WTC11 (cell line): ENCODE measurements around the gene TMEM120A. TPM values are rescaled to one million over a fixed set of nuclear protein-coding genes. Genes with fewer than 3 reads are reported as not detected.

ENCODE experiments used
- ATAC-seq: fragments of 200-7000 bp; cut with Tn5 transposase; 2 replicates; pipeline ENCODE4 v1.10.0; 2021; ENCODE audit warnings: mild to moderate bottlenecking, moderate library complexity
- CTCF ChIA-PET: fragments of 300-600 bp; sonication (Branson Sonifier 250); formaldehyde crosslinking; loops from one replicate; lab custom pipeline; 2021; ENCODE audit warnings: antibody characterized with exemption; lab: Charles Lee
- POLR2A ChIA-PET: fragments of 350-600 bp; sonication (Branson Sonifier 250); formaldehyde crosslinking; loops from one replicate; lab custom pipeline; 2021; ENCODE audit warnings: antibody characterized with exemption; lab: Charles Lee
- DNase-seq: peaks from one replicate; pipeline ENCODE4 v3.0.0; 2021; ENCODE audit warnings: low spot score
- H3K27ac Mint-ChIP-seq: 2 replicates; pipeline ENCODE4 v1.8.0; 2021; ENCODE audit warnings: mixed read lengths
- H3K27me3 Mint-ChIP-seq: 2 replicates; pipeline ENCODE4 v1.8.0; 2021; ENCODE audit warnings: low read depth, mild to moderate bottlenecking, moderate library complexity, mixed read lengths
- H3K36me3 Mint-ChIP-seq: 2 replicates; pipeline ENCODE4 v1.8.0; 2021; ENCODE audit warnings: mixed read lengths
- H3K4me1 Mint-ChIP-seq: 2 replicates; pipeline ENCODE4 v1.8.0; 2022; ENCODE audit warnings: mixed read lengths
- H3K4me3 Mint-ChIP-seq: 2 replicates; pipeline ENCODE4 v1.8.0; 2021; ENCODE audit warnings: mild to moderate bottlenecking, moderate library complexity, mixed read lengths
- H3K9me3 Mint-ChIP-seq: 2 replicates; pipeline ENCODE4 v1.8.0; 2021; ENCODE audit warnings: mixed read lengths
- ATF1 ChIP-seq: sonication (generic); formaldehyde crosslinking; IDR thresholded peaks from 2 replicates; pipeline ENCODE4 v1.8.1; 2023; ENCODE audit warnings: mild to moderate bottlenecking, moderate library complexity, missing genetic modification reagents
- CBFB ChIP-seq: sonication (generic); formaldehyde crosslinking; IDR thresholded peaks from 2 replicates; pipeline ENCODE4 v1.8.1; 2022; ENCODE audit warnings: mild to moderate bottlenecking, low read depth, missing genetic modification reagents
- CREB1 ChIP-seq: sonication (generic); formaldehyde crosslinking; IDR thresholded peaks from 2 replicates; pipeline ENCODE4 v1.8.0; 2023; ENCODE audit warnings: mild to moderate bottlenecking, missing genetic modification reagents
- CREM ChIP-seq: sonication (generic); formaldehyde crosslinking; IDR thresholded peaks from 2 replicates; pipeline ENCODE4 v1.8.1; 2022; ENCODE audit warnings: mild to moderate bottlenecking, missing genetic modification reagents, moderate library complexity
- CTCF ChIP-seq: fragments of 200-600 bp; IDR thresholded peaks from 2 replicates; pipeline ENCODE4 v1.8.0; 2022; ENCODE audit warnings: antibody characterized with exemption
- E2F1 ChIP-seq: sonication (generic); formaldehyde crosslinking; IDR thresholded peaks from 2 replicates; pipeline ENCODE4 v1.8.0; 2022; ENCODE audit warnings: mild to moderate bottlenecking, missing genetic modification reagents
- FOXJ3 ChIP-seq: sonication (generic); formaldehyde crosslinking; IDR thresholded peaks from 2 replicates; pipeline ENCODE4 v1.9.0; 2021; ENCODE audit warnings: missing genetic modification reagents, mild to moderate bottlenecking, borderline replicate concordance
- GTF2I ChIP-seq: fragments of 250-450 bp; sonication (Bioruptor Pico); conservative IDR thresholded peaks from 2 replicates; pipeline ENCODE4 v1.4.0; 2021; ENCODE audit warnings: mild to moderate bottlenecking
- HMGA2 ChIP-seq: fragments of 250-450 bp; sonication (Bioruptor Pico); IDR thresholded peaks from 2 replicates; pipeline ENCODE4 v1.4.0; 2021; ENCODE audit warnings: mild to moderate bottlenecking, moderate library complexity
- IRF1 ChIP-seq: sonication (generic); formaldehyde crosslinking; IDR thresholded peaks from 2 replicates; pipeline ENCODE4 v1.8.0; 2023; ENCODE audit warnings: missing genetic modification reagents
- KAT7 ChIP-seq: sonication (generic); formaldehyde crosslinking; IDR thresholded peaks from 2 replicates; pipeline ENCODE4 v1.8.1; 2023; ENCODE audit warnings: missing genetic modification reagents, mild to moderate bottlenecking, borderline replicate concordance
- MXD4 ChIP-seq: fragments of 250-450 bp; sonication (Bioruptor Pico); IDR thresholded peaks from 2 replicates; pipeline ENCODE4 v1.8.0; 2021; ENCODE audit warnings: mild to moderate bottlenecking, moderate library complexity, borderline replicate concordance
- NFYB ChIP-seq: sonication (generic); formaldehyde crosslinking; conservative IDR thresholded peaks from 2 replicates; pipeline ENCODE4 v1.8.0; 2022; ENCODE audit warnings: low read depth, missing genetic modification reagents
- NR1H2 ChIP-seq: sonication (generic); formaldehyde crosslinking; IDR thresholded peaks from 2 replicates; pipeline ENCODE4 v1.9.0; 2021; ENCODE audit warnings: mild to moderate bottlenecking, moderate library complexity, missing genetic modification reagents
- OVOL2 ChIP-seq: fragments of 250-450 bp; sonication (Bioruptor Pico); IDR thresholded peaks from 2 replicates; pipeline ENCODE4 v1.9.0; 2021; ENCODE audit warnings: mild to moderate bottlenecking, borderline replicate concordance
- ZNF232 ChIP-seq: sonication (generic); formaldehyde crosslinking; IDR thresholded peaks from 2 replicates; pipeline ENCODE4 v1.8.0; 2022; ENCODE audit warnings: mild to moderate bottlenecking, missing genetic modification reagents
- ZNF281 ChIP-seq: sonication (generic); formaldehyde crosslinking; IDR thresholded peaks from 2 replicates; pipeline ENCODE4 v1.8.0; 2023; ENCODE audit warnings: mild to moderate bottlenecking, missing genetic modification reagents
- ZNF671 ChIP-seq: fragments of 250-450 bp; sonication (Bioruptor Pico); IDR thresholded peaks from 2 replicates; pipeline ENCODE4 v1.8.0; 2021; ENCODE audit warnings: mild to moderate bottlenecking
- total RNA-seq: library from RNA; stranded (reverse); gene quantifications from 3 replicates; pipeline ENCODE4 v1.2.3, GENCODE V29; 2021
- TF ChIP-seq, protein P1 (sequence below): fragments of 250-450 bp; sonication (Bioruptor Pico); IDR thresholded peaks from 2 replicates; pipeline ENCODE4 v1.9.0; 2021; ENCODE audit warnings: mild to moderate bottlenecking
- TF ChIP-seq, protein P2 (sequence below): sonication (generic); formaldehyde crosslinking; IDR thresholded peaks from 2 replicates; pipeline ENCODE4 v1.8.1; 2022; ENCODE audit warnings: missing genetic modification reagents, borderline replicate concordance
- TF ChIP-seq, protein P3 (sequence below): fragments of 250-450 bp; sonication (Bioruptor Pico); IDR thresholded peaks from 2 replicates; pipeline ENCODE4 v1.9.0; 2021; ENCODE audit warnings: moderate library complexity, mild to moderate bottlenecking, inconsistent platforms, borderline replicate concordance
- TF ChIP-seq, protein P4 (sequence below): sonication (generic); formaldehyde crosslinking; conservative IDR thresholded peaks from 2 replicates; pipeline ENCODE4 v1.8.1; 2022; ENCODE audit warnings: mild to moderate bottlenecking, missing genetic modification reagents

TMEM120A gene
- total RNA-seq, 1 experiment from 2014 or later = 21.9 TPM

GRCh38 chr7:75953431-75953830 is 41.0 kb downstream of the TMEM120A start (continued):
- TF ChIP-seq, protein P1, sequence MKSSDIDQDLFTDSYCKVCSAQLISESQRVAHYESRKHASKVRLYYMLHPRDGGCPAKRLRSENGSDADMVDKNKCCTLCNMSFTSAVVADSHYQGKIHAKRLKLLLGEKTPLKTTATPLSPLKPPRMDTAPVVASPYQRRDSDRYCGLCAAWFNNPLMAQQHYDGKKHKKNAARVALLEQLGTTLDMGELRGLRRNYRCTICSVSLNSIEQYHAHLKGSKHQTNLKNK (CRISPR knock-in tag) = no peak
- no peak for TF ChIP-seq ZNF281 (CRISPR knock-in tag)
- TF ChIP-seq CREB1 (CRISPR knock-in tag) = no peak
- TF ChIP-seq, protein P2, sequence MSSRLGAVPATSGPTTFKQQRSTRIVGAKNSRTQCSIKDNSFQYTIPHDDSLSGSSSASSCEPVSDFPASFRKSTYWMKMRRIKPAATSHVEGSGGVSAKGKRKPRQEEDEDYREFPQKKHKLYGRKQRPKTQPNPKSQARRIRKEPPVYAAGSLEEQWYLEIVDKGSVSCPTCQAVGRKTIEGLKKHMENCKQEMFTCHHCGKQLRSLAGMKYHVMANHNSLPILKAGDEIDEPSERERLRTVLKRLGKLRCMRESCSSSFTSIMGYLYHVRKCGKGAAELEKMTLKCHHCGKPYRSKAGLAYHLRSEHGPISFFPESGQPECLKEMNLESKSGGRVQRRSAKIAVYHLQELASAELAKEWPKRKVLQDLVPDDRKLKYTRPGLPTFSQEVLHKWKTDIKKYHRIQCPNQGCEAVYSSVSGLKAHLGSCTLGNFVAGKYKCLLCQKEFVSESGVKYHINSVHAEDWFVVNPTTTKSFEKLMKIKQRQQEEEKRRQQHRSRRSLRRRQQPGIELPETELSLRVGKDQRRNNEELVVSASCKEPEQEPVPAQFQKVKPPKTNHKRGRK (CRISPR knock-in tag) = no peak
- no peak for TF ChIP-seq ZNF232 (CRISPR knock-in tag)

- no peak overlapping the region for H3K4me3 Mint-ChIP-seq
- H3K27ac Mint-ChIP-seq = no peak overlapping the region; the same call in 1 of the 2 replicates
- POLR2A ChIA-PET = no interaction called here
- H3K4me1 Mint-ChIP-seq = peaks cover 3% of the 10 kb centered on the region; the same call in 1 of the 2 replicates
- peaks cover 30% of the 10 kb centered on the region for H3K36me3 Mint-ChIP-seq
- DNase-seq (no peak), ATAC-seq (no peak)
- H3K27me3 Mint-ChIP-seq = no peaks in the 10 kb centered on the region
- TF ChIP-seq ZNF671 (CRISPR knock-in tag) (no peak), FOXJ3 (CRISPR knock-in tag) (no peak), NR1H2 (CRISPR knock-in tag) (no peak), E2F1 (no peak), KAT7 (CRISPR knock-in tag) (no peak), NFYB (CRISPR knock-in tag) (no peak), GTF2I (CRISPR knock-in tag) (no peak), IRF1 (CRISPR knock-in tag) (no peak)
- TF ChIP-seq, protein P3, sequence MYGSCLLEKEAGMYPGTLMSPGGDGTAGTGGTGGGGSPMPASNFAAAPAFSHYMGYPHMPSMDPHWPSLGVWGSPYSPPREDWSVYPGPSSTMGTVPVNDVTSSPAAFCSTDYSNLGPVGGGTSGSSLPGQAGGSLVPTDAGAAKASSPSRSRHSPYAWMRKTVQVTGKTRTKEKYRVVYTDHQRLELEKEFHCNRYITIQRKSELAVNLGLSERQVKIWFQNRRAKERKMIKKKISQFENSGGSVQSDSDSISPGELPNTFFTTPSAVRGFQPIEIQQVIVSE (CRISPR knock-in tag) = no peak
- TF ChIP-seq, protein P4, sequence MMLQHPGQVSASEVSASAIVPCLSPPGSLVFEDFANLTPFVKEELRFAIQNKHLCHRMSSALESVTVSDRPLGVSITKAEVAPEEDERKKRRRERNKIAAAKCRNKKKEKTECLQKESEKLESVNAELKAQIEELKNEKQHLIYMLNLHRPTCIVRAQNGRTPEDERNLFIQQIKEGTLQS = no peak
- CTCF ChIA-PET = interaction anchor here (1.1 to 2.5 kb wide), 2 partner anchors 10 to 69 kb away, joined by 3 to 9 read pairs; no protein-coding TSS in a partner anchor
- H3K9me3 Mint-ChIP-seq = no peaks in the 10 kb centered on the region
These were observed 42.9 kb downstream of the TMEM120A start for GRCh38 chr7:75951506-75951905.

DNA sequence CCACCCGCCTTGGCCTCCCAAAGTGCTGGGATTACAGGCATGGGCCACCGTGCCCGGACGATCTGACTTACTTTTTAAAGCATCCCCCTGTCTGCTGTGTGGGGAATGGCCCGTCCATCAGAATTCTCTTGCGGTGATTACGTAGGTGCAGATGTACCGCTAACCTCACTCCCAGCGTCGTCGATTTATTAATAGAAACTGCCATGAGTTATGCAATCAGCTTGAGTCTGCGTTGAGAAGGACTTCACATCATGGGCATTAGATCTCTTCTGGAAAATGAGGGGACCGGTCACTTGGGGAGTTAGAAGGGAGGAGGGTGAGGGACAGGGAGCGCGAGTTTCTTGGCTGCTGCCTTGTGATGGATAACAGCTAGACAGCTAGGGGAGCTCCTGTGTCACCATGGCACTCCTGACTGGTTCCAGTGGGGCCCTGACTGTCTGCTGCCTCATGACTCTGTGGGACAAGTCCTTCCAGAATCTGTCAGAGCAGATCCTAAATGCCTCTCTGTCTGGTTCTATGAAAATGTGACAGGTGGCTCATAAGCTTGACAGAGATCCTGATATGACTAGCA is 44.2 kb downstream of the TMEM120A start:
- ATAC-seq = no peak
- TF ChIP-seq ATF1 (CRISPR knock-in tag) = no peak
- no peak for TF ChIP-seq MXD4
- no peak for TF ChIP-seq HMGA2
- no peak for TF ChIP-seq OVOL2 (CRISPR knock-in tag)
- TF ChIP-seq CBFB (CRISPR knock-in tag) = no peak
- TF ChIP-seq CREM (CRISPR knock-in tag) = no peak
- no peak for TF ChIP-seq CTCF

More for the DNA sequence above, 44.2 kb downstream of the TMEM120A start:
- ChIA-PET POLR2A (no interaction called here), CTCF (interaction anchor here (1.1 to 2.5 kb wide), 5 partner anchors 11 to 81 kb away, joined by 3 to 9 read pairs (median 3); no protein-coding TSS in a partner anchor)
- Mint-ChIP-seq H3K27me3 (no peaks in the 10 kb centered on the region), H3K36me3 (peaks cover 21% of the 10 kb centered on the region), H3K27ac (peak overlapping the region; percentile 23; the same call in 1 of the 2 replicates), H3K4me1 (no peaks in the 10 kb centered on the region), H3K9me3 (no peaks in the 10 kb centered on the region), H3K4me3 (no peak overlapping the region)
- no peak for DNase-seq
